HG03064 (cell line): Measurements from ENCODE around the gene OR52E1.

Source experiments
- ATAC-seq: cut with Tn5 transposase; IDR thresholded peaks from one replicate; pipeline ENCODE4 v1.9.1; 2021; ENCODE audit warnings: low read depth; ENCODE audit not compliant: unreplicated experiment

Gene OR52E1

DNA sequence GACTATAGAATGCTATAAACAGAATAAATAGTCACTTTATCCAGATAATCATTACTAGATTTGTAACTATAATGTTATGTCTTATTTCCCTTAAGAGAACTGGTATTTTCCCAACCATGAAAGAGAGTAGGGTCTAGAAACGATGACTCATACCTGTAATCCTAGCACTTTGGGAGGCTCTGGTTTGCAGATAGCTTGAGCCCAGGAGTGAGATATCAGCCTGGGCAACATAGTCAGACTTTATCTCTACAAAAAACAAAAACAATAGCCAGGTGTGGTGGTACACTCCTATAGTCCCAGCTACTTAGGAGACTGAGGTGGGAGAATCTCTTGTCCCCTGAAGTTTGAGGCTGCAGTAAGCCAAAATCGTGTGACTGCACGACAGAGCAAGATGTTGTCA is 37.9 kb downstream of the OR52E1 start:
- no peak for ATAC-seq

DNA sequence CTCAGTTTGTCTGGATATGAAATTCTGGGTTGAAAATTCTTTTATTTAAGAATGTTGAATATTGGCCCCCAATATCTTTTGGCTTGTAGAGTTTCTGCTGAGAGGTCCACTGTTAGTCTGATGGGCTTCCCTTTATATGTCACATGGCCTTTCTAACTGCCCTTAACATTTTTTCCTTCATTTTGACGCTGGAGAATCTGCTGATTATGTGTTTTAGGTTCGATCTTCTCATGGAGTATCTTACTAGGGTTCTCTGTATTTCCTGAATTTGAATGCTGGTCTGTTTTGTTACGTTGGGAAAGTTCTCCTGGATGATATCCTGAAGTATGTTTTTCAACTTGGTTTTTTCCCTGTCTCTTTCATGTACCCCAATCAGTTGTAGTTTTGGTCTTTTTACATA is 46.0 kb downstream of the OR52E1 start:
- no peak for ATAC-seq

DNA sequence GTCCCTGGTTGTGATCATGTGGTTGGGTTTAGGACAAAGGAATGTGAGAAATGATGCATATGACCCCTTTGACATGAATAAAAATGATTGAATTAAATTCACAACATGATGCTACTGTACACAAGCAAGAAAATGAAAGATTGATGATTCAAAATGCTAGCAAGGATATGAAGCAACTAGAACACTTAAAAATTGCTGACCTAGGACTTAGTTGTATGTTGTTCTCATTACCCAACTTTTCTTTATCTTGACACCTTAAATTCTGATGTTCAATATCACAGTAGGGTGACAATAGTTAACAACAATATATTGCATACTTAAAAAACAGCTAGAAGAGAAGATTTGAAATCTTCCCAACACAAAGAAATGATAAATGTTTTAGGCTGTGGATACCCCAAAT is 48.2 kb downstream of the OR52E1 start:
- ATAC-seq, result no peak

DNA sequence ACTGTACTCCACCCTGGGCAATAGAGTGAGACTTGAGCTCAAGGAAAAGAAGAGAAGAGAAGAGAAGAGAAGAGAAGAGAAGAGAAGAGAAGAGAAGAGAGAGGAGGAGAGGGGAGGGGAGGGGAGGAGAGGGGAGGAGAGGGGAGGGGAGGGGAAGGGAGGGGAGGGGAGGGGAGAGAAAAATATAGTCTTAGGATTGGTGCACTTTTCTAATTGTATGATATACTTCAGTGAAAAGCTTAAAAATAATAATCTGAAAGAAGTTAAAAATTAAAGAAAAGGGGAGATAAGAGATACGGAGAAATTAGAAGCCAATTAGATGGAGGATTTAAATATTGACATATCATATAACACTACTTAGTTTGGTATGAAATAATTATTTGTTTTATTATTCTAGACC is 49.5 kb downstream of the OR52E1 start:
- no peak for ATAC-seq
